Spleen (tissue), 11 donors: ENCODE measurements around the gene SPON1. TPM values are rescaled to one million over a fixed set of nuclear protein-coding genes. Genes with fewer than 3 reads are reported as not detected.

ENCODE experiments used
- DNase-seq: peaks from one replicate; pipeline ENCODE4 v3.0.0-alpha.2; 2020
- H3K27ac ChIP-seq, 8 donors: fragments of 200-600 bp; sonication (generic) in 7 of 8; 1 replicate in 4 of 8; 2 replicates in 4 of 8; pipeline versions ENCODE4 v1.5.0 to v1.8.0; 2016 to 2021; ENCODE audit warnings: inconsistent platforms in 4 of 8, mild to moderate bottlenecking in 4 of 8, moderate library complexity in 1 of 8
- H3K27me3 ChIP-seq, 7 donors: fragments of 200-600 bp; sonication (generic) in 6 of 7; replicated peaks in 1 of 7; 1 replicate in 4 of 7; 2 replicates in 3 of 7; pipeline versions ENCODE4 v1.5.0 to v1.8.0; 2016 to 2021; ENCODE audit warnings: inconsistent platforms in 3 of 7, mild to moderate bottlenecking in 1 of 7
- H3K36me3 ChIP-seq, 6 donors: fragments of 200-600 bp; sonication (generic) in 5 of 6; 1 replicate in 4 of 6; 2 replicates in 2 of 6; pipeline versions ENCODE4 v1.5.0 to v1.8.0; 2016 to 2021; ENCODE audit warnings: inconsistent platforms in 2 of 6
- H3K4me1 ChIP-seq, 6 donors: fragments of 200-600 bp; sonication (generic) in 5 of 6; 1 replicate in 3 of 6; 2 replicates in 3 of 6; pipeline versions ENCODE4 v1.5.0 to v1.8.0; 2016 to 2021; ENCODE audit warnings: inconsistent platforms in 3 of 6
- H3K4me3 ChIP-seq, 8 donors: fragments of 200-600 bp; sonication (generic) in 7 of 8; 1 replicate in 4 of 8; 2 replicates in 4 of 8; pipeline versions ENCODE4 v1.5.0 to v1.8.0; 2016 to 2021; ENCODE audit warnings: inconsistent platforms in 4 of 8, mild to moderate bottlenecking in 4 of 8, moderate library complexity in 2 of 8
- H3K9me3 ChIP-seq, 8 donors: fragments of 200-600 bp; sonication (generic) in 7 of 8; 1 replicate in 4 of 8; 2 replicates in 4 of 8; pipeline versions ENCODE4 v1.5.0 to v1.8.0; 2016 to 2021; ENCODE audit warnings: inconsistent platforms in 4 of 8
- CTCF ChIP-seq, 11 experiments: fragments of 200-600 bp in 7 of 11; fragments of 450-650 bp in 4 of 11; sonication (generic) in 4 of 11; IDR thresholded peaks in 8 of 11; conservative IDR thresholded peaks in 3 of 11; 1 replicate in 7 of 11; 2 replicates in 4 of 11; pipeline versions ENCODE4 v1.4.0 to v1.8.0; 2016 to 2021; ENCODE audit warnings: antibody characterized with exemption in 11 of 11, inconsistent platforms in 4 of 11, mild to moderate bottlenecking in 1 of 11
- POLR2A ChIP-seq, 3 donors: fragments of 450-650 bp; IDR thresholded peaks; one replicate each; pipeline ENCODE4 v1.5.1; 2017; ENCODE audit warnings: antibody characterized with exemption in 3 of 3, mild to moderate bottlenecking in 1 of 3
- POLR2AphosphoS5 ChIP-seq, 3 donors: sonication (generic); formaldehyde crosslinking; IDR thresholded peaks; one replicate each; pipeline ENCODE4 v1.5.1; 2017; ENCODE audit warnings: antibody characterized with exemption in 3 of 3
- WGBS, 5 donors: extraction: QIAGEN DNeasy Blood & Tissue Kit in 3 of 5; methylation state at CpG; one replicate each; pipeline versions ENCODE4 v1.1.5 to v1.1.7; 2013 to 2018; 5-methylcytosine and 5-hydroxymethylcytosine counted together
- intact Hi-C: fragments of 100-400 bp; cut with DNase I; formaldehyde crosslinking; loops from one replicate; pipeline ENCODE4 v1.15.0; 2023; ENCODE audit warnings: low total_unique reads
- polyA plus RNA-seq, 3 donors: library from polyadenylated mRNA; stranded (reverse); fragments of 200-250 nt; gene quantifications; one replicate each; pipeline ENCODE4 v1.2.1, GENCODE V29; 2013
- total RNA-seq, 7 donors: library from RNA; depleted of rRNA in 3 of 7; stranded (reverse); fragments of >200 nt in 3 of 7; fragmentation: NEBNext Ultra II Directional in 4 of 7; extraction: Animal tissue kit (Norgen Biotek cat#: 25700) in 4 of 7; gene quantifications; one replicate each; pipeline versions ENCODE4 v1.1.0 to v1.2.1, GENCODE V29; 2016 to 2021
- donor health status: healthy with polysubstance abuse.
- donor health status: DM: no; HTN: no; CAD: no; lungs with moderate emphysema.
- donor health status: DM: no; HTN: no; CAD: no.
- donor health status: Bipolar disorder and iron deficiency.
- donor health status: healthy.
- donor health status: DM: no; HTN: no; CAD: no.
- donor health status: DM: yes; HTN: yes; CAD: no.

Gene SPON1
- total and polyA plus RNA-seq, 10 donors = 0.72 to 99.2 (median 10.1) TPM

GRCh38 chr11:14253840-14254239, 291.3 kb downstream of the SPON1 start:
- H3K9me3 ChIP-seq = no peaks in the 10 kb centered on the region
- peak overlapping the region in 2 of 8 donors; percentile 22 to 33 for H3K27ac ChIP-seq
- H3K27me3 ChIP-seq = peaks cover 0 to 30% (median 0%) of the 10 kb centered on the region in 7 donors
- peaks cover 5 to 11% (median 7%) of the 10 kb centered on the region in 6 donors for H3K4me1 ChIP-seq
- TF ChIP-seq POLR2AphosphoS5 (IDR thresholded peaks at IDR 0.05) = peak in 2 of 3 donors; percentile 57 to 67
- no peak for TF ChIP-seq CTCF (IDR thresholded peaks at IDR 0.05 in 8 of 11, conservative IDR thresholded peaks at IDR 0.05 in 3 of 11)
- WGBS, 5 donors = 64 to 87% (median 79%) methylated on average over 5 of the region's 5 CpGs
- no peak for DNase-seq
- intact Hi-C loops = no loop called here
- H3K4me3 ChIP-seq = no peak overlapping the region
- no peaks in the 10 kb centered on the region for H3K36me3 ChIP-seq

GRCh38 chr11:14254533-14255237, 292.2 kb downstream of the SPON1 start:
- Histone ChIP-seq H3K4me3 (no peak overlapping the region), H3K27me3 (peaks cover 0 to 34% (median 0%) of the 10 kb centered on the region in 7 donors), H3K4me1 (peaks cover 0 to 6% (median 0%) of the 10 kb centered on the region in 6 donors), H3K27ac (no peak overlapping the region), H3K36me3 (no peaks in the 10 kb centered on the region), H3K9me3 (no peaks in the 10 kb centered on the region)
- TF ChIP-seq POLR2AphosphoS5 (IDR thresholded peaks at IDR 0.05) = no peak
- no peak for TF ChIP-seq CTCF (IDR thresholded peaks at IDR 0.05 in 8 of 11, conservative IDR thresholded peaks at IDR 0.05 in 3 of 11)
- no peak for TF ChIP-seq POLR2A (IDR thresholded peaks at IDR 0.05)
- WGBS, 5 donors = 90 to 94% (median 93%) methylated on average over 13 of the region's 13 CpGs
- intact Hi-C loops = no loop called here
- DNase-seq = peak; percentile 52

- TF ChIP-seq POLR2AphosphoS5 (IDR thresholded peaks at IDR 0.05) (no peak), CTCF (IDR thresholded peaks at IDR 0.05 in 8 of 11, conservative IDR thresholded peaks at IDR 0.05 in 3 of 11) (no peak), POLR2A (IDR thresholded peaks at IDR 0.05) (no peak)
- no peak overlapping the region for H3K27ac ChIP-seq
- H3K36me3 ChIP-seq = no peaks in the 10 kb centered on the region
- intact Hi-C loops = no loop called here
- DNase-seq = no peak
- no peak overlapping the region for H3K4me3 ChIP-seq
- peaks cover 0 to 6% (median 0%) of the 10 kb centered on the region in 6 donors for H3K4me1 ChIP-seq
- H3K9me3 ChIP-seq = no peaks in the 10 kb centered on the region
- WGBS, 5 donors = 32 to 58% (median 45%) methylated on average over 2 of the region's 2 CpGs
- H3K27me3 ChIP-seq = peaks cover 0 to 34% (median 0%) of the 10 kb centered on the region in 7 donors
Observed at GRCh38 chr11:14255238-14255534, 292.7 kb downstream of the SPON1 start.

- 63 to 86% (median 69%) methylated on average over 6 of the region's 6 CpGs for WGBS, 5 donors
- no peak overlapping the region for H3K27ac ChIP-seq
- H3K4me1 ChIP-seq = no peaks in the 10 kb centered on the region
- no peak for TF ChIP-seq POLR2A (IDR thresholded peaks at IDR 0.05)
- H3K4me3 ChIP-seq = no peak overlapping the region
- H3K36me3 ChIP-seq = no peaks in the 10 kb centered on the region
- no peaks in the 10 kb centered on the region for H3K9me3 ChIP-seq
- no peak for DNase-seq
- intact Hi-C loops = no loop called here
- peaks cover 0 to 29% (median 0%) of the 10 kb centered on the region in 7 donors for H3K27me3 ChIP-seq
Observed at GRCh38 chr11:14258221-14258935, 295.9 kb downstream of the SPON1 start.
